OCI-LY7 (cell line): ENCODE results near the gene SNX2. TPM values are rescaled to one million over a fixed set of nuclear protein-coding genes. Genes with fewer than 3 reads are reported as not detected.

Experiments used
- BruUV-seq: library from RNA; stranded (reverse); fragments of 400-500 nt; replicated peaks from 2 replicates; lab custom pipeline; 2021; lab: Mats Ljungman, UMichigan
- CTCF ChIA-PET: fragments of 300-600 bp; sonication (Branson Sonifier 250); formaldehyde crosslinking; loops from one replicate; lab custom pipeline; 2022; ENCODE audit warnings: antibody characterized with exemption; ENCODE audit not compliant: unreplicated experiment; lab: Charles Lee
- POLR2A ChIA-PET: fragments of 300-600 bp; sonication (Branson Sonifier 250); formaldehyde crosslinking; loops from one replicate; lab custom pipeline; 2022; ENCODE audit warnings: antibody characterized with exemption; lab: Charles Lee
- DNase-seq: peaks from one replicate; pipeline ENCODE4 v3.0.0-alpha.2; 2015; ENCODE audit warnings: low spot score
- H2AFZ ChIP-seq: fragments of 200-600 bp; sonication (generic), shearing (Covaris generic); 2 replicates; pipeline ENCODE4 v1.6.1; 2014; ENCODE audit warnings: mild to moderate bottlenecking, antibody characterized with exemption, low read length, moderate library complexity
- H3K27ac ChIP-seq: fragments of 200-600 bp; sonication (generic); 2 replicates; pipeline ENCODE4 v1.5.1; 2014; ENCODE audit warnings: mixed run types, low read depth, mild to moderate bottlenecking, moderate library complexity, low read length, inconsistent platforms; ENCODE audit not compliant: poor library complexity, severe bottlenecking
- H3K36me3 ChIP-seq: fragments of 200-600 bp; sonication (generic); 2 replicates; pipeline ENCODE4 v1.6.1; 2014; ENCODE audit warnings: mild to moderate bottlenecking, antibody characterized with exemption, low read length, moderate library complexity, mixed read lengths; ENCODE audit not compliant: insufficient read depth
- H3K4me1 ChIP-seq: fragments of 200-600 bp; sonication (generic); 2 replicates; pipeline ENCODE4 v1.5.1; 2014; ENCODE audit warnings: mild to moderate bottlenecking, low read length; ENCODE audit not compliant: insufficient read depth, poor library complexity, severe bottlenecking
- H3K4me2 ChIP-seq: fragments of 200-600 bp; sonication (generic); 2 replicates; pipeline ENCODE4 v1.6.1; 2014; ENCODE audit warnings: mild to moderate bottlenecking, low read length
- H3K4me3 ChIP-seq: fragments of 200-600 bp; sonication (generic); 2 replicates; pipeline ENCODE4 v1.5.1; 2014; ENCODE audit warnings: mild to moderate bottlenecking, low read depth, low read length; ENCODE audit not compliant: poor library complexity, severe bottlenecking
- H3K79me2 ChIP-seq: fragments of 200-600 bp; sonication (generic); 2 replicates; pipeline ENCODE4 v1.6.1; 2016; ENCODE audit warnings: low read depth, mild to moderate bottlenecking, low read length, moderate library complexity, mixed read lengths; ENCODE audit not compliant: insufficient read depth
- H3K9me2 ChIP-seq: fragments of 200-600 bp; sonication (generic); 2 replicates; pipeline ENCODE4 v1.6.1; 2016; ENCODE audit warnings: mild to moderate bottlenecking, low read length, mixed read lengths; ENCODE audit not compliant: insufficient read depth
- H3K9me3 ChIP-seq: fragments of 200-600 bp; sonication (generic); 2 replicates; pipeline ENCODE4 v1.6.1; 2014; ENCODE audit warnings: mild to moderate bottlenecking, mixed run types, low read length, mixed read lengths
- H4K20me1 ChIP-seq: fragments of 200-600 bp; sonication (generic); 2 replicates; pipeline ENCODE4 v1.6.1; 2014; ENCODE audit warnings: mild to moderate bottlenecking, antibody characterized with exemption, low read length, moderate library complexity, mixed read lengths; ENCODE audit not compliant: insufficient read depth
- CTCF ChIP-seq: fragments of 200-600 bp; sonication (generic); conservative IDR thresholded peaks from 2 replicates; pipeline ENCODE4 v1.5.1; 2014; ENCODE audit warnings: mild to moderate bottlenecking, antibody characterized with exemption, low read length, moderate library complexity, mixed read lengths
- EZH2phosphoT487 ChIP-seq: fragments of 200-600 bp; sonication (generic); IDR thresholded peaks from 2 replicates; pipeline ENCODE4 v1.6.1; 2018; ENCODE audit warnings: low read depth, borderline replicate concordance, mild to moderate bottlenecking, mixed run types, antibody characterized with exemption, low read length, moderate library complexity, mixed read lengths
- intact Hi-C: fragments of 100-400 bp; cut with micrococcal nuclease; formaldehyde crosslinking; loops from one replicate; pipeline ENCODE4 v1.10.0; 2022; ENCODE audit not compliant: unreplicated experiment
- total RNA-seq, 2 experiments: library from RNA; depleted of rRNA in 1 of 2; stranded (reverse); fragments of >200 nt in 1 of 2; shearing (Covaris generic) in 1 of 2; gene quantifications; 2 replicates each; pipeline ENCODE4 v1.2.3, GENCODE V29; 2014 to 2022

The SNX2 gene
- total RNA-seq, 2 experiments from 2014 or later = 47.1 to 78.3 TPM

DNA sequence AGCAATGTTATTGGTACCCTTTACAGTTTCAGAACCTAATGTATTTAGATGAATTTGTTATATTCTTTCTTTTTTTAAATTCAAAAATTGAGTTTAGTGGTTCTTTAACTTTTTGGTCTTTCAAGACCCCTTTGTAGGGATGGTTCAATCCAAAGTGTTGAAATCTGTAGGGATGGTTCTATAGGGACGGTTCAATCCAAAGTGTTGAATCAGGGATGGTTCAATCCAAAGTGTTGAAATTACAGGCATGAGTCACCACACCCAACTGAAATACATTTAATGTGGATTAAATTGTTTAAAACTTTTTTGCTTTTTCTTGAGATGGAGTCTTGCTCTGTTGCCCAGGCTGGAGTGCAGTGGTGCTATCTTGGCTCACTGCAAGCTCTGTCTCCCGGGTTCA, 30.6 kb downstream of the SNX2 start:
- TF ChIP-seq EZH2phosphoT487 = no peak
- TF ChIP-seq CTCF = no peak
- no peaks in the 10 kb centered on the region for H3K4me1 ChIP-seq
- POLR2A ChIA-PET = no interaction called here
- no peak overlapping the region for H3K4me2 ChIP-seq
- H4K20me1 ChIP-seq = no peaks in the 10 kb centered on the region
- no peaks in the 10 kb centered on the region for H3K9me3 ChIP-seq
- no peak overlapping the region for H3K4me3 ChIP-seq
- no peaks in the 10 kb centered on the region for H3K9me2 ChIP-seq
- intact Hi-C loops = no loop called here
- peaks cover 87% of the 10 kb centered on the region for H3K36me3 ChIP-seq
- no peak overlapping the region for H3K27ac ChIP-seq
- no peak for DNase-seq
- H2AFZ ChIP-seq = no peak overlapping the region
- CTCF ChIA-PET = no interaction called here
- no peaks in the 10 kb centered on the region for H3K79me2 ChIP-seq
- BruUV-seq = no TSS peak

DNA sequence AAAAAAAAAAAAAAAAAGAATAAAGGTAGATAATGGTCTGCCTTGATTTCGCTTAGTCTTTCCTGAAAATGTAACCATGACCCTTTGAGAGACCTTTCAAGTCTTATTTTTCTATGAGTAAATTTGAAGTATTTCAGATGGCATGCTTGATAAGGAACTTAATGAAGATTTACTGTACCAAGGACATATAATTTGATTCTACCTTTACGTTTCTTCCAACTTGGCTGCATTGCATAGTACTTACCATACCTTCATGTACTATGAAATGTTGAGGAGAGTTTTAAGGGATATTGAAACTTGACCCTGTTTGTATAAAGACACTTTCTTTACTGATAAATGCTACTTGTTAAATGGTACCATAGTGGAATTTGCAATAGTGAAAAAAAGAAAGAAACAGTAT, 35.5 kb downstream of the SNX2 start:
- no peak for DNase-seq
- H3K27ac ChIP-seq = no peak overlapping the region
- H4K20me1 ChIP-seq = no peaks in the 10 kb centered on the region
- H3K79me2 ChIP-seq = no peaks in the 10 kb centered on the region
- POLR2A ChIA-PET = interaction anchor here (0.6 kb wide), 1 partner anchor 70 kb away, joined by 4 read pairs; no protein-coding TSS in a partner anchor
- no TSS peak for BruUV-seq
- H2AFZ ChIP-seq = no peak overlapping the region
- H3K4me3 ChIP-seq = no peak overlapping the region
- TF ChIP-seq CTCF = no peak
- no peak for TF ChIP-seq EZH2phosphoT487
- H3K36me3 ChIP-seq = peaks cover 52% of the 10 kb centered on the region
- intact Hi-C loops = no loop called here
- H3K9me2 ChIP-seq = no peaks in the 10 kb centered on the region
- no peak overlapping the region for H3K4me2 ChIP-seq
- CTCF ChIA-PET = no interaction called here
- H3K4me1 ChIP-seq = no peaks in the 10 kb centered on the region
- no peaks in the 10 kb centered on the region for H3K9me3 ChIP-seq

DNA sequence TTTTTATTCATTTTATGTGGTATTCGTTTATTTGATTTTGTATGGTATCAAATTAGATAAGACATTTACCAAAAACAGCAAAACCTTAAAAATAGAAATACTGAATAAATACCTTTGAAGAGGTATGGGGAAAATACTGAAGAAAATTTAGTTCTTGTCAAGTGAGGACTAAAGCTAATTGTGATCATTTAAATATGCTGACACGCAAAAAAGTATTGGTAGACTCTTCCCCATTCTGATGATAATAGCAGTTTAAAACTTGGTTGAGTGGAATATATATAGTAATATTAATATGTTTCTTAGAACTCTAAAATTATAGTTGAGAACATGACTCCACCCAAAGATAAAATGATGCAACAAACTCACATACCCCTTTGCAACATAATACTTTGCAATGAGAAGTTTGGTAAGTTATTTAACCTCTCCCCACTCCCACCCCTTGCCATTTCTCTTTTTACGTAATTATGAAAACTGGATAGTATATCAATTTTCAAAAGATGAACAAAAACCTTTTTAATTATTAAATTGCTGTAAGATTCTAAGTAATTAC, 40.4 kb downstream of the SNX2 start:
- H4K20me1 ChIP-seq = no peaks in the 10 kb centered on the region
- POLR2A ChIA-PET = no interaction called here
- H3K4me1 ChIP-seq = no peaks in the 10 kb centered on the region
- TF ChIP-seq CTCF (no peak), EZH2phosphoT487 (no peak)
- H3K9me3 ChIP-seq = no peaks in the 10 kb centered on the region
- no peak for DNase-seq
- no peak overlapping the region for H3K27ac ChIP-seq
- intact Hi-C loops = no loop called here
- no peak overlapping the region for H3K4me2 ChIP-seq
- H3K79me2 ChIP-seq = no peaks in the 10 kb centered on the region
- no peaks in the 10 kb centered on the region for H3K9me2 ChIP-seq
- peaks cover 43% of the 10 kb centered on the region for H3K36me3 ChIP-seq
- no peak overlapping the region for H2AFZ ChIP-seq
- CTCF ChIA-PET = no interaction called here
- no TSS peak for BruUV-seq
- no peak overlapping the region for H3K4me3 ChIP-seq
